ENCODE results near the gene SPTLC3.

GRCh38 chr20:13029687-13030375 lies 21.1 kb downstream of the SPTLC3 start:
- TF ChIP-seq GATA2 (IDR thresholded peaks at IDR 0.05; ENCODE audit: low read depth, low read length): no peak
- TF ChIP-seq GATA3 (IDR thresholded peaks at IDR 0.05; ENCODE audit: low read depth, low read length): no peak

Data from SH-SY5Y (cell line).